Psoas muscle (tissue), 8 donors: ENCODE results near the gene TRIM25. TPM values are rescaled to one million over a fixed set of nuclear protein-coding genes. Genes with fewer than 3 reads are reported as not detected.

ENCODE experiments used
- ATAC-seq, 4 donors: fragments of 200-7000 bp; cut with Tn5 transposase; one replicate each; pipeline ENCODE4 v1.9.1; 2020; ENCODE audit warnings: moderate library complexity in 3 of 4, mild to moderate bottlenecking in 2 of 4
- DNase-seq, 2 donors: peaks; one replicate each; pipeline ENCODE4 v3.0.0-alpha.2; 2020
- H3K27ac ChIP-seq: fragments of 200-600 bp; one replicate; pipeline ENCODE4 v1.8.0; 2022
- H3K27me3 ChIP-seq, 3 donors: fragments of 200-600 bp in 1 of 3; one replicate each; pipeline versions ENCODE4 v1.6.1 to v1.8.0; 2013 to 2022; ENCODE audit warnings: low read length in 2 of 3, mild to moderate bottlenecking in 2 of 3, moderate library complexity in 1 of 3; ENCODE audit not compliant: insufficient read depth in 3 of 3
- H3K36me3 ChIP-seq, 2 donors: fragments of 200-600 bp in 1 of 2; one replicate each; pipeline versions ENCODE4 v1.6.1 to v1.8.0; 2013 to 2022; ENCODE audit warnings: low read depth in 1 of 2, mild to moderate bottlenecking in 1 of 2, moderate library complexity in 1 of 2; ENCODE audit not compliant: insufficient read depth in 1 of 2
- H3K4me1 ChIP-seq: fragments of 200-600 bp; one replicate; pipeline ENCODE4 v1.8.0; 2022
- H3K4me3 ChIP-seq: fragments of 200-600 bp; one replicate; pipeline ENCODE4 v1.8.0; 2022; ENCODE audit warnings: mild to moderate bottlenecking
- H3K9me3 ChIP-seq: fragments of 200-600 bp; one replicate; pipeline ENCODE4 v1.8.0; 2022
- WGBS, 3 donors: extraction: QIAGEN DNeasy Blood & Tissue Kit; methylation state at CpG; one replicate each; pipeline versions ENCODE4 v1.1.6 to v1.1.7; 2013; 5-methylcytosine and 5-hydroxymethylcytosine counted together
- intact Hi-C, 2 donors: fragments of 100-400 bp; cut with DNase I; formaldehyde crosslinking; loops; one replicate each; pipeline versions ENCODE4 v1.11.0 to v1.14.2; 2022
- polyA plus RNA-seq, 3 donors: library from polyadenylated mRNA; stranded (reverse); fragments of 200-250 nt; gene quantifications; one replicate each; pipeline ENCODE4 v1.2.3, GENCODE V29; 2013
- total RNA-seq, 4 donors: library from RNA; stranded (reverse); fragmentation: NEBNext Ultra II Directional in 2 of 4; extraction: Animal tissue kit (Norgen Biotek cat#: 25700) in 2 of 4; gene quantifications; one replicate each; pipeline versions ENCODE4 v1.2.1 to v1.2.4, GENCODE V29; 2021 to 2023
- TF ChIP-seq, protein P1 (sequence below): fragments of 200-600 bp; IDR thresholded peaks from one replicate; pipeline ENCODE4 v1.8.0; 2022; ENCODE audit warnings: antibody characterized with exemption
- donor health status: healthy with polysubstance abuse.
- donor health status: DM: no; HTN: no; CAD: no; lungs with moderate emphysema.
- donor health status: Bipolar disorder and iron deficiency.
- donor health status: healthy.
- donor health status: DM: yes; HTN: yes; CAD: no.
- donor health status: DM: no; HTN: no; CAD: no.
- donor health status: DM: no; HTN: no; CAD: no.
- donor health status: DM: yes; HTN: yes; CAD: no.

Gene TRIM25
- total and polyA plus RNA-seq, 7 donors: 5.1 to 20.0 (median 12.4) TPM

DNA sequence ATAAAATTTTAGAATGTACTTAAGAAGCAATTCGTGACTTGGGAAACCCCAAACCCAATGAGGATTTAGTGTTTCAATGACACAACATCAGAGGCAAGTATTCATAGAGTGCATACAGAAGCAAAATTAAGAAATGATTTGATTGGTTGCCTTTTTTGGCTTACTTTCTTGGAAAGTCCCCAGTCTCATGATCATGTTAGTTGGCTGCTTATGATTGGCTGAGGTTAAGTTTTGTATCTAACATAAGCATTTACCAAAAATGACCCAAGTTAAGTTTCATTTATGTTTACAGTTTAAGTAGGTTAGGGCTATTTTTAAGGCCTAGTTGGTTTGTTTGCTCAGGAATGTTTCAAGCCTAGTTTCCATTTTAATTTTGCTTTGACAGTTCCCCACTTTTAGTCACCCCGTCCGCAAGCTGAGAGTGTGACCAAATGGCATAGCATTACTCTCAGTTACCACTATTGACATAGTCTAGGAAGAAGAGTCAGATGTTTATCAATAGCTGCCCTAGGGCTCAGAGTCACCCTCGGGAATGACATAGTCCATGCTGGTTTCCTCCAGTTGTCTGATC, 43.7 kb downstream of the TRIM25 start:
- no peaks in the 10 kb centered on the region for H3K36me3 ChIP-seq
- no peaks in the 10 kb centered on the region for H3K4me1 ChIP-seq
- intact Hi-C loops: no loop called here
- H3K9me3 ChIP-seq: no peaks in the 10 kb centered on the region
- WGBS, 3 donors: 84 to 90% (median 86%) methylated on average over 4 of the region's 4 CpGs
- TF ChIP-seq, protein P1, sequence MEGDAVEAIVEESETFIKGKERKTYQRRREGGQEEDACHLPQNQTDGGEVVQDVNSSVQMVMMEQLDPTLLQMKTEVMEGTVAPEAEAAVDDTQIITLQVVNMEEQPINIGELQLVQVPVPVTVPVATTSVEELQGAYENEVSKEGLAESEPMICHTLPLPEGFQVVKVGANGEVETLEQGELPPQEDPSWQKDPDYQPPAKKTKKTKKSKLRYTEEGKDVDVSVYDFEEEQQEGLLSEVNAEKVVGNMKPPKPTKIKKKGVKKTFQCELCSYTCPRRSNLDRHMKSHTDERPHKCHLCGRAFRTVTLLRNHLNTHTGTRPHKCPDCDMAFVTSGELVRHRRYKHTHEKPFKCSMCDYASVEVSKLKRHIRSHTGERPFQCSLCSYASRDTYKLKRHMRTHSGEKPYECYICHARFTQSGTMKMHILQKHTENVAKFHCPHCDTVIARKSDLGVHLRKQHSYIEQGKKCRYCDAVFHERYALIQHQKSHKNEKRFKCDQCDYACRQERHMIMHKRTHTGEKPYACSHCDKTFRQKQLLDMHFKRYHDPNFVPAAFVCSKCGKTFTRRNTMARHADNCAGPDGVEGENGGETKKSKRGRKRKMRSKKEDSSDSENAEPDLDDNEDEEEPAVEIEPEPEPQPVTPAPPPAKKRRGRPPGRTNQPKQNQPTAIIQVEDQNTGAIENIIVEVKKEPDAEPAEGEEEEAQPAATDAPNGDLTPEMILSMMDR: no peak
- no peak for ATAC-seq
- no peak for DNase-seq
- no peak overlapping the region for H3K27ac ChIP-seq
- H3K27me3 ChIP-seq: no peaks in the 10 kb centered on the region
- no peak overlapping the region for H3K4me3 ChIP-seq

DNA sequence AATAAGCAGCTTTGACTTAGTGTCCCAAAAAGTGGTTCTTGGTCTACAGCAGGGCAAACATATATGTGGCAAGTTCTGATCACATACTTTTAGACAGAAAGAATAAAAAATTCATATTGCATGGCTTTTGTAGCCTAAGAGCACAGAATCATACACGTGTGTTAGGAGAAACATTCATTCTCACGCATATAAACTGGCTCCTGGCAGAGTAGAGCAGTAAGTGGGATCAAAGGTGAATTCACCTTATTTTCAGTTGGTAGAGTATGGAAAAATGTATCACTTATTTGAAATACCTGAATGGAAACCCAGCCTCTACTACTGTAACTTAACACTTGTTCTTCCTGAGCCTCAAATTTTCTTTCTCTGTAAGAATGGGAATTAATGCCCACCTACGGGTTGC, 45.1 kb downstream of the TRIM25 start:
- intact Hi-C loops: no loop called here
- 90 to 94% (median 92%) methylated on average over 3 of the region's 3 CpGs for WGBS, 3 donors
- no peak for DNase-seq
- no peak overlapping the region for H3K27ac ChIP-seq
- no peak overlapping the region for H3K4me3 ChIP-seq
- H3K4me1 ChIP-seq: no peaks in the 10 kb centered on the region
- no peaks in the 10 kb centered on the region for H3K27me3 ChIP-seq
- H3K9me3 ChIP-seq: no peaks in the 10 kb centered on the region
- no peak for ATAC-seq
- TF ChIP-seq, protein P1: no peak
- no peaks in the 10 kb centered on the region for H3K36me3 ChIP-seq

DNA sequence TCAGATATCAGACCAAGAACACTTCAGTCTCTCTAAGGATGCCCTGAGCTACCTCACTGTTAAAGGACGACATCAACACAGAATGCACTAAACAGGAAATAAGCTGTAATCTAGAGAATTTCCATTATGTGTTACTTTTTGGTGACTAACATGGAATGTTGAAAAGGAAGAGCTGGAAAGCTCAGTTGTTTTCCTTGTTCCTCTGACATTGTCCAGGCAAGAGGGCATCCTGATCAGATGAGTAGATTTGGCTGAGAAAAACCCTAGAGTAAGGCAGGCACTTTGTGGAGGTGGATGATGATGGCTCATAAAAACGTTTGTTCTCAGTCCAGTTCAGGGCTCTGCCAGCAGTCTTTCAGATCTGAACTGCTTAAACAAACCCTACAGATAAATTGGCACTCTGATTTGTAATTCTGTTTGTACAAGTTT, 45.9 kb downstream of the TRIM25 start:
- ATAC-seq (no peak), DNase-seq (no peak)
- TF ChIP-seq, protein P1: no peak
- Histone ChIP-seq H3K27me3 (no peaks in the 10 kb centered on the region), H3K4me1 (no peaks in the 10 kb centered on the region), H3K4me3 (no peak overlapping the region), H3K27ac (no peak overlapping the region), H3K36me3 (no peaks in the 10 kb centered on the region), H3K9me3 (no peaks in the 10 kb centered on the region)
- 32 to 49% (median 38%) methylated on average over 2 of the region's 2 CpGs for WGBS, 3 donors
- intact Hi-C loops: no loop called here

DNA sequence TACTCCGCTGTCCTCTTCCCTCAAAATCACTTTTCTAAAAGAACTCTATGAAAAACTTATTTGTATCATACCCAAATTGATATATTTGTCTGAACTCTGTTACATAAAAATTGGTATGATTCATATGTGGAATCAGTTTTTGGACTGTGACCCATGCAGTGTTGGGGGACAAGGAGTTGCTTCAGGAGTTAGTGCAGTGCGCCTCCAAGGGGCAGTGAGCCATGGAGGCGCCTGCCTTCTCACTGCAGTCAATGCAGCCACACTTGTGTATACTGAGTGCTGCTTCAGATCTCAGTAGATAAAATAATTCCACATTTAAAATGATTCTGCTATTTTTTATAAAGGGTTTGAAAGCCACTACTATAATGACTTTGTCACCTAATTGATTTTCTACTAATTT, 47.4 kb downstream of the TRIM25 start:
- no peak for ATAC-seq
- peaks cover 0 to 8% of the 10 kb centered on the region in 2 donors for H3K36me3 ChIP-seq
- 45 to 63% (median 46%) methylated on average over 3 of the region's 3 CpGs for WGBS, 3 donors

More for the DNA sequence above, 47.4 kb downstream of the TRIM25 start:
- Histone ChIP-seq H3K4me3 (no peak overlapping the region), H3K9me3 (no peaks in the 10 kb centered on the region), H3K27me3 (no peaks in the 10 kb centered on the region), H3K4me1 (no peaks in the 10 kb centered on the region), H3K27ac (no peak overlapping the region)
- intact Hi-C loops: no loop called here
- TF ChIP-seq, protein P1: no peak
- no peak for DNase-seq
